ENCODE results near the gene VN1R5.
"Not testable (repeated sequence)": the region's sequence is repeated elsewhere in the genome, so short reads cannot be mapped to it uniquely, and the experiment has no call there.

Gene VN1R5

GRCh38 chr1:247273013-247273412 lies 17.1 kb downstream of the VN1R5 start:
- no peak for DNase-seq (ENCODE audit: low read depth in 2 of 2)

GRCh38 chr1:247274605-247275256 lies 18.9 kb downstream of the VN1R5 start:
- no peak for DNase-seq (ENCODE audit: low read depth in 2 of 2)

- no peak for DNase-seq (ENCODE audit: low read depth in 2 of 2)
Measured at GRCh38 chr1:247277191-247277590, 21.3 kb downstream of the VN1R5 start.

DNA sequence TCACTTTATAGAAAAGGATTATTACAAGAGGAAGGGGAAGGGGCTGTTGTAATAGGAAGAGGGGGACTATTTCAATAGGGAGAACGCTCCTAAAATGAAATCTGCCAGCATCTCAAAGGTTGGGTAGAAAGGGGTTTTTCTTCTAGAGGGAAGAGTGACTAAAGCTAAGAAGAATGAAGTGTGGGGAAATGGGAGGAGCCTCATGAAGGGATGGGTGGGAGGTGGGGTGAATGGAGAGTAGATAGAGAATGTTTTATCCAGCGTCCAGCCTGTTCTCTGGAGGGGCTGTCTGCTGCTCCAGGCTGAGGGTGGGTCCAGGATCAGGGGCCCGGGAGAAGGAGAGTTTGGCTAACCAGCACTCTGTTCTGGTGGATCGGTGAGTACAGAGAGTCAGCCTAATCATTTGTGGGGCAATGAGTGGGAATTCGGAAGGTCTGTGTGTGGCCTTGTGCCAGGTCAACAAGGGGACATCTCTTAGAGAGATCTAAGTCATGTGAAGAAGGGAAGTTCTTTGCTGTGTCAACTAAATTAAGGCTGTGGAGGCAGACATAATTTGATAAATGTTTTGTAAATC lies 25.2 kb downstream of the VN1R5 start:
- no peak for DNase-seq (ENCODE audit: low read depth in 2 of 2)

GRCh38 chr1:247286134-247286670 lies 30.3 kb downstream of the VN1R5 start:
- no peak for DNase-seq (ENCODE audit: low read depth in 2 of 2)

GRCh38 chr1:247287460-247287859 lies 31.6 kb downstream of the VN1R5 start:
- no peak for DNase-seq (ENCODE audit: low read depth in 2 of 2)

DNA sequence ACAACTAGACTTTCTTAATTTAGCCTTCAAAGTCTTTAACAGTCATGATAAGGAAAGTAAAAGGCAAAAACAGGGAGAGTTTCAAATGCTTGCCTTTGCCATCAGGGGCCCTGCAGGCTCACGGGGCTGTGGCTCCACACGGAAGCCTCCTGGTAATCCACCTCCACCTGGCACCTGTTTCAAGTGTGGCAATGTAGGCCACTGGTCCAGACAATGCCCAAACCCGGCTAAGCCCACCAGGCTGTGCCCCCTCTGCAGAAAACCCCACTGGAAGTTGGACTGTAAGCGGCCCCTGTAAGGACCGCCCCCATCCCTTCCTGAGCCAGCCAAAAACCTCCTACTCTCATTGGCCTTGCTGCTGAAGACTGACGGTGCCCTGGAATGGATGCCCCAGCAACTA lies 32.5 kb downstream of the VN1R5 start:
- DNase-seq (ENCODE audit: low read depth in 2 of 2) = no peak

- not testable (repeated sequence) for DNase-seq (ENCODE audit: low read depth in 2 of 2)
Measured at GRCh38 chr1:247289274-247289892, 33.5 kb downstream of the VN1R5 start.

- no peak for DNase-seq (ENCODE audit: low read depth in 2 of 2)
Measured at GRCh38 chr1:247290576-247290975, 34.7 kb downstream of the VN1R5 start.

- DNase-seq (ENCODE audit: low read depth in 2 of 2) = no peak
Measured at GRCh38 chr1:247291161-247291560, 35.3 kb downstream of the VN1R5 start.

DNA sequence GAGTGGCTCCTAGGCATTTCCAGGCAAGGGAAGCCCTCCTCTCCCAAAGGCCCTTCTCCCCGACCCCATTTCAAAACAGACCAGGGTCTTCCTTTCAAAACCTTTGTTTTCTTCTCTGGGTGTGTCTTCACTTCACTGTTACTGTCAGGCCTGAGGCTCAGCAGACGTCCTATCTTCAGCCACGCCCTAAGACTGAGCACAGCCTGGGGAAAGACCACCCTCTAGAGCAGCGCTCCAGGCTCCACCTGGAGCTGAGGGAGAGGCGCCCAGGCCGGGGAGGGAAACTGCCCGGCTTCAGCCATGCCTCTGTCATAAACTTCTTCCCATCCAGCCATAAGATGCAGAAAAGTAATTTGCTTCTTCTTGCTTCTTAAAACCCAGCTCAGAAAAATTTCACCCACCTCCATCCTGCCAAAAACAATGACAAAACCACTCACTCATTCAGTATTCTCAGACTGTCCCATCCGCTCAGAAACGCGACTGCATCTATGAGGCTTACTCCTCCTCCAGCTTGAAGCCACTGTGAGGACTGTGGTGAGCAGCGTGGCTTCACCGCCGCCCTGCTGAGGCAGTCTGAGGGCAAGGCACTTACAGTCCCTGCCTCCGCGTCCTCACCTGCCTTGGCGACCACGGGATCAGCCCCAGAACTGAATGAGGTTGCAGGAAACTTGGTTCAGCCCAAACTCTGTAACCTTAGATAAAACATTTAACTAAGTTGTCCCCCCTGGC lies 36.1 kb downstream of the VN1R5 start:
- DNase-seq (ENCODE audit: low read depth in 2 of 2) = no peak

- DNase-seq (ENCODE audit: low read depth in 2 of 2) = no peak
Measured at GRCh38 chr1:247293047-247293446, 37.2 kb downstream of the VN1R5 start.

GRCh38 chr1:247294282-247294681 lies 38.4 kb downstream of the VN1R5 start:
- DNase-seq (ENCODE audit: low read depth in 2 of 2) = no peak

- DNase-seq (ENCODE audit: low read depth in 2 of 2) = no peak
Measured at GRCh38 chr1:247295274-247295684, 39.4 kb downstream of the VN1R5 start.

DNA sequence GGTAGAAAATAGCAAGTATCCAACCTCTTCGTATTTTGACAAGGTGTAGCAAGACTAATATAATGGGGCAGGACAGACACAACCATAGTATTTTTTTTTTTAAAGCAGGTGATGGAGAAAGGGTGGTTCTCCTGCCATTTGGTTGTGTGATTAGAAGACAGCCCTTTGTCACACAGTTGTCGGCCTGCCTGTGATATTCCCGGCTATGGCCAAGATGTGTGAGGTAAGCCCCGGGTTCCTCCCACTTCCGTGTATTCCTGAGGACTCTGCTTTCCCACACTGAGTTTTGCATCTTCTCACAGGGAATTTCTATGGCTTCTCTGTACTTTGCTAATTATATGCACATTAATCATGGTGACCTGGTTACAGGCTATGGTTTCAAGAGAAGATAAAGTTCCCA lies 39.9 kb downstream of the VN1R5 start:
- DNase-seq (ENCODE audit: low read depth in 2 of 2) = no peak

GRCh38 chr1:247296599-247297180 lies 40.8 kb downstream of the VN1R5 start:
- no peak for DNase-seq (ENCODE audit: low read depth in 2 of 2)

GRCh38 chr1:247297263-247298123 lies 41.6 kb downstream of the VN1R5 start:
- DNase-seq (ENCODE audit: low read depth in 2 of 2) = no peak

- no peak for DNase-seq (ENCODE audit: low read depth in 2 of 2)
Measured at GRCh38 chr1:247298124-247298481, 42.2 kb downstream of the VN1R5 start.

DNA sequence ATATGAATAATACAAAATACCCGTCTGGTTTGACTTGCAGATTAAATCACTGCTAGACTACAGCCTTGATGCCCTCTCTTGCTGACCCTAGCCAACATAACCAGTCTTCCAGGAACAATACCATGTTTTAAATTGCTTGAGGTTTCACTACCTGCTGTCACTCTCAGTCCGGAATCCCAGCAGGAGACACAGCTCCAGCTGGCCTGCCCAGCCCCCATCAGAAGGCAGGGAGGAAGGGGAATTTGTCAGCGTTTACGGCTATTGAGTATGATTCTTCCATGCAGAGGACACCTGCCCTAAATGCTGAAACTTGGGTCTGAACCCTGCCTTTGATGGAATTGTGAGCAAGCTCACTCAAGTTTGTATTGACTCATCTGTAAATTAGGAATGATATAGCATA lies 42.8 kb downstream of the VN1R5 start:
- no peak for DNase-seq (ENCODE audit: low read depth in 2 of 2)

GRCh38 chr1:247299723-247300381 lies 44.0 kb downstream of the VN1R5 start:
- DNase-seq (ENCODE audit: low read depth in 2 of 2) = no peak
